ENCODE measurements around the gene SLC8A3.

GRCh38 chr14:70087380-70087697, 101.4 kb downstream of the SLC8A3 start:
- TF ChIP-seq CTCF (IDR thresholded peaks at IDR 0.05; ENCODE audit: low read depth, low read length), result no peak
- no peak for TF ChIP-seq MAX (IDR thresholded peaks at IDR 0.05; ENCODE audit: low read depth, low read length)
